Left lobe of liver (tissue), 2 donors: ENCODE results near the gene ZNF277. TPM values are rescaled to one million over a fixed set of nuclear protein-coding genes. Genes with fewer than 3 reads are reported as not detected.
A peak's percentile ranks its signal among the peaks of the same experiment; 100 is the strongest.
"Not testable (repeated sequence)": the region's sequence is repeated elsewhere in the genome, so short reads cannot be mapped to it uniquely, and the experiment has no call there.

Source experiments
- ATAC-seq: fragments of 200-7000 bp; cut with Tn5 transposase; one replicate; pipeline ENCODE4 v1.9.1; 2020; ENCODE audit warnings: mild to moderate bottlenecking, moderate library complexity
- DNase-seq: peaks from one replicate; pipeline ENCODE4 v3.0.0-alpha.2; 2020; ENCODE audit warnings: low spot score
- total RNA-seq: library from RNA; stranded (reverse); gene quantifications from one replicate; pipeline ENCODE4 v1.2.1, GENCODE V29; 2021
- donor health status: DM: no; HTN: no; CAD: no; lungs with moderate emphysema.
- donor health status: DM: no; HTN: yes; CAD: no.

ZNF277 gene
- total RNA-seq, 1 donor from 2014 or later = 13.8 TPM

- no peak for ATAC-seq
Measured at GRCh38 chr7:112248598-112248997, 42.1 kb downstream of the ZNF277 start.

GRCh38 chr7:112249967-112250366, 43.5 kb downstream of the ZNF277 start:
- DNase-seq, ATAC-seq: not testable (repeated sequence)

More at GRCh38 chr7:112248598-112248997, 42.1 kb downstream of the ZNF277 start:
- DNase-seq = no peak

DNA sequence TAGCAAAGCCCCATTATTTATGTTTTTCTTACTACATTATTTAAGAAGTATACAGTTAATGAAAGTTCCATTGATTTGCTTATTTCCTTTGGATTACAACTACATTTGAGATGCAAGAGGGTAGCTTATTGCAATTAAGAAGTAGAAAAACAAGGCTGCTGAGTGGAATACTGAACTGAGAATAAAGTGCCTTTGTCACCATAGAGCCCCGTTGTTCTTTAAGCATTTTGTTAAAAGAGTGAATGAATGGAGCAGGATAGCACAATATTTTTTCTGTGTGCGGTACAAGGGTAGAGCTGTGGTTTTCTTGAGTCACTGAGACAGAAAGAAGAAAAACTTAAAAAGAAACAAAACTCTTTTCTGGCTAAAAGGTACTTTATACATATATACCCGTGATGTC, 45.6 kb downstream of the ZNF277 start:
- ATAC-seq (no peak), DNase-seq (no peak)

DNA sequence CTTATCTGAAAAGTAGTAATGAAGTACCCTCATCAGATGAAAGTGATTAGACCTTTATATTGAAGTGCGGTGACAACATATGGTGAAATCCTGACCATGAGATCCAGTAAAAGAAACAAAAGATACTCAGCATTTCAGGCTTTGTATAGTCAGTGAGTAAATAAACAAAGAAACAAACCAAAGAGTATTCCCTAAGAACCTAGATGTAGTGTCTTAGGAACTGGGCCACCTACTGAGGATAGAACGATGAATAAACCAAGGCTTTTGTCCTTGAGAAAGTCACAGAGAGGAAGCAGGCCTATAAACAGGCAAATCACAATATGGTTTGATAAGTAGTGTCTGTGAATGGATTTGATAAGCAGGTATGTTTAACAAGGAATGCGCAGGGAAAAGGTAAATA, 46.2 kb downstream of the ZNF277 start:
- ATAC-seq (no peak), DNase-seq (no peak)

- ATAC-seq (peak; percentile 77), DNase-seq (no peak)
Measured at GRCh38 chr7:112254156-112254555, 47.7 kb downstream of the ZNF277 start.

- DNase-seq = no peak
- ATAC-seq = no peak
Measured at GRCh38 chr7:112254709-112255387, 48.4 kb downstream of the ZNF277 start.

GRCh38 chr7:112255388-112255720, 48.9 kb downstream of the ZNF277 start:
- no peak for ATAC-seq
- no peak for DNase-seq

- peak; percentile 58 for ATAC-seq
- no peak for DNase-seq
Measured at GRCh38 chr7:112257073-112257472, 50.6 kb downstream of the ZNF277 start.

DNA sequence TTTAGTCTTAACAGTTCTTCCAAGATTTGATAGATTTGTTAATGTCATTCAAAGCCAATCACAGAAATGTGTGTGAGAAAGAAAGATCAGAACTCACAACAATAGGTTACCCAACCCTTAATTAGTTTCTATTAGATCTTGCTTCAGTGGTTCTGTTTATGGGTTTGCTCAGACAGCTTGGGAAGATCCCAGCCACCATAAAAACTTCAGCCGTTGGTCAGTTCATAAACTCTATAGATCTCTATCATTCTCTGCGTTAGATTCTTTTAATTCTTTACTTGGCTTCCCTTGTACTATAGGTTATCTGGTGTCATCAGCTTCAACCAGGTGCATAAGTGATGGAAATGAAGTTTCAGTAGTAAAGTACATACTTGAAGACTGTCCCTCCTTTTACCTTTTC, 54.4 kb downstream of the ZNF277 start:
- no peak for ATAC-seq
- DNase-seq = no peak

- no peak for ATAC-seq
- no peak for DNase-seq
Measured at GRCh38 chr7:112262036-112262435, 55.5 kb downstream of the ZNF277 start.

GRCh38 chr7:112262855-112263487, 56.5 kb downstream of the ZNF277 start:
- no peak for ATAC-seq
- no peak for DNase-seq

DNA sequence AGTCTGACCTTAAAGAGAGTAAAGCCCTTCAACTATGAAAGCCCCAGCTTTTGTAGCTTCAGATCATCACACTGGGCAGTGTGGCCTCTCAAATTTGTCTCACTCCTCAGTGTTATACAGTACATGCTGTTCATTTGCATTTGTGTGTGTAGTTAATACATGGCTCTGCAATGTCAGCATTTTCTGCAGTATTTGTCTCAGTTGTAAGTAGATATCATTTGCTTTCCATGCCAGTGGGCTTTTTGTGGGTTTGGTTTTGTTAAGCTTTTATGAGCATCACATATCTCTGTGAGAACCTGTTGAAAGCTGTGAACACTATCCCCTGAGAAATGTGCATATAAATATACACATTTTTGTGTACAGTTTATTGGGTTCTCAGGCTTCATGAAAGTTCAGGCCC, 57.0 kb downstream of the ZNF277 start:
- ATAC-seq (peak; percentile 57), DNase-seq (no peak)

GRCh38 chr7:112266141-112266540, 59.6 kb downstream of the ZNF277 start:
- ATAC-seq (no peak), DNase-seq (no peak)

DNA sequence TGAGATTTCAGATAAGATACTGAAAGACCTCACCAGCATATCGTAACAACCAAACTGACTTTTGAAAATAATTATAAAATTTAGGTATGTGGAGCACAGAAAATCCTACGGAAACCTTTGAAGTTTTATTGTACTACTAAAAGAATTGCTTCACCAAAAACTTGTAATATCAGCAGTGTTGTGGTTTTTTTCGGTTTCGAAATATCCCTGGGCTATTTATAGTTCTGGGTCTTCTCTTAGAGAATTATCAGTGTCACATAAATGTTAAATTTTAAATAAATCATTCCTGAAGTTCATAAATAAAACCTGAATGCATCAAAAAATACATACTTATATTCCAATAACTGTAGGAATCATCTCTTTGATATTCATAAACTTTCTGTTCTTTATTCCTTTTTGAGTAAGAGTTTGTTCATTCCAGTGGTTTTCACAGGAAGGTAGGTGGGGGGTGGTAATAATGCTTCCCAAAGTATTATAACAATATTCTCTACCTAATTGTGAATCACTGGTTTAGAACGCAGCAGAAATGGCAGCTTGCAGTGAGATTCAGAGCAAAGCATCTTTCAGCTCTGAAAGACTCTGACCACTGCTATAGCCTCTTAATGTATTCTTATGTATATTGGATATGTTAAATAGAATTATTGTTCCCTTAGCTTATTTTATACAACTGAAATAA, 60.2 kb downstream of the ZNF277 start:
- no peak for DNase-seq
- peak; percentile 48 for ATAC-seq

GRCh38 chr7:112267944-112268691, 61.6 kb downstream of the ZNF277 start:
- DNase-seq (no peak), ATAC-seq (no peak)

GRCh38 chr7:112271162-112271561, 64.7 kb downstream of the ZNF277 start:
- DNase-seq (no peak), ATAC-seq (no peak)

DNA sequence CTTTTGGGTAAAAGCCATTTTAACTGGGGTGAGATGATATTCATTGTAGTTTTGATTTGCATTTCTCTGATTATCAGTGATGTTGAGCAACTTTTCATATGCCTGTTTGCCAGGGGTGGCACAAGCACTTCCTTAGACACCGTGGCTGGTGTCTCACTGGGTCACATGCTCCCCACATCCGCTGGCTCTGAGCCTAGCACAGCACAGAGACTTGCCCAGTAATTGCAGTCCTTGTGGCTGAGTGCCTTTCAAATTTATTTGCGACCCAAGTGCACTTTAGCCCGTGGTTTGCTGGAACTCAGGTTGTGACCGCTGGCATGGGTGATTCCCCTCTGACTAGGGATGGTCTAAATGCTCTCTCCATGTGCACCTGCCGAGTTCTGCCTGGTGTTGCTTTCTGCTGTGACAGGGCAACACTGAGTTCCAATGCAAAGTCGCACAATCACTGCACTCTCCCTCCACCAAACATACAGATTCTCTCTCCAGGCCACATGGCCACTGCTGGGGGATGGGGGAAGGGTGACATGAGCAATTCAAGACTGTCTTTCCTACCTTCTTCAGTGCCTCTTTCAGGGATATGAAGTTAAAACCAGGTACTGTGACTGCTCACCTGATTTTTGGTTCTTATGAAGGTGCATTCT, 66.5 kb downstream of the ZNF277 start:
- ATAC-seq = peak; percentile 49

DNA sequence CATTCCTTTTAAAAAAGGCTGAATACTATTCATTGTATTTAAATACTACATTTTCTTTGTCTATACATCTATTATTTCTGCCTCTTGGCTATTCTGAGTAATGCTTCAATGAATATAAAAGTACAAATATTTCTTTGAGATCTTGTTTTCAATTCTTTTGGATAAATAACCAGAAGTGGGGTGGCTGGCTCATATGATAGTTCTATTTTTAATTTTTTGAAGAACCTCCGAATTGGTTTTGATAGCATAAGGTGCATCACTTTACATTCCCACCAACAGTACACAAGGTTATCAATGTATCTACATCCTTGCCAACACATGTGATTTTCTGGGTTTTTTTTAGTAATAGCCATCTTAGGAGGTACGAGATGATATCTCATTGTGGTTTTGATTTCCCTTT, 72.5 kb downstream of the ZNF277 start:
- no peak for ATAC-seq
- DNase-seq = no peak

More for the DNA sequence above, 66.5 kb downstream of the ZNF277 start:
- no peak for DNase-seq

DNA sequence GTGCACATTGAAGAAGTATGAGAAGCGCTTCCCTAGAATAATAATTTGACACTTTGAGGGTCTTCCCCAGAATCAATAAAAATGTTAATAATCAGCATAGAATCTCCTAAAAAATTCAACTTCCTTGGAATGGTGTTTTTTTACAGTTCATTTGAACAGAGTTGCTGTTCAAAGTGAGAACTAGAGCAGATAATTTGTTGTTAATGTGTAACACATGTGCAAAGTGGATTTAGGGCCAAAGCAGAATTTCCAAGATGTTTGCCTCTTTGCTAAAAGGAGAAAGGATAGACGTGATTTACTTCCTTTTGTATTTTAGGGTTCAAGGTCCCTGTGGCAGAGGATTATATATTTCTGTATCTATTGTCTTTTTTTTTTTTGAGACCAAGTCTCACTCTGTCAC, 73.8 kb downstream of the ZNF277 start:
- no peak for DNase-seq
- ATAC-seq = no peak

GRCh38 chr7:112282476-112283188, 76.1 kb downstream of the ZNF277 start:
- DNase-seq (no peak), ATAC-seq (no peak)
